Pancreas (tissue), 10 donors: Measurements from ENCODE around the gene MBTPS1. TPM values are rescaled to one million over a fixed set of nuclear protein-coding genes. Genes with fewer than 3 reads are reported as not detected.
A peak's percentile ranks its signal among the peaks of the same experiment; 100 is the strongest.

Experiments
- ATAC-seq, 4 donors: fragments of 200-7000 bp; cut with Tn5 transposase; one replicate each; pipeline versions ENCODE4 v1.8.0 to v1.9.1; 2020; ENCODE audit warnings: mild to moderate bottlenecking in 4 of 4, moderate library complexity in 4 of 4
- DNase-seq, 6 donors: peaks; one replicate each; pipeline ENCODE4 v3.0.0-alpha.2; 2020
- FAIRE-seq: peaks from 2 replicates; lab custom pipeline; 2012; peaks lifted over from hg19 to GRCh38; lab: Jason Lieb, UNC
- H3K27ac ChIP-seq, 4 donors: fragments of 200-600 bp; sonication (generic); 1 replicate in 3 of 4; 2 replicates in 1 of 4; pipeline versions ENCODE4 v1.5.0 to v1.8.0; 2020
- H3K27me3 ChIP-seq, 4 donors: fragments of 200-600 bp; one replicate each; pipeline ENCODE4 v1.8.0; 2021
- H3K36me3 ChIP-seq, 3 donors: fragments of 200-600 bp; sonication (generic) in 1 of 3; one replicate each; pipeline versions ENCODE4 v1.5.0 to v1.8.0; 2020 to 2021
- H3K4me1 ChIP-seq, 3 donors: fragments of 200-600 bp; one replicate each; pipeline ENCODE4 v1.8.0; 2021
- H3K4me3 ChIP-seq, 4 donors: fragments of 200-600 bp; sonication (generic) in 2 of 4; one replicate each; pipeline versions ENCODE4 v1.5.0 to v1.8.0; 2020 to 2021
- H3K9me3 ChIP-seq, 4 donors: fragments of 200-600 bp; one replicate each; pipeline ENCODE4 v1.8.0; 2021
- CTCF ChIP-seq, 4 donors: fragments of 200-600 bp; sonication (generic) in 3 of 4; IDR thresholded peaks; one replicate each; pipeline versions ENCODE4 v1.5.0 to v1.8.0; 2021; ENCODE audit warnings: antibody characterized with exemption in 4 of 4
- WGBS, 2 donors: extraction: QIAGEN DNeasy Blood & Tissue Kit; methylation state at CpG; one replicate each; pipeline ENCODE4 v1.1.7; 2013; 5-methylcytosine and 5-hydroxymethylcytosine counted together
- intact Hi-C, 3 donors: fragments of 100-400 bp; cut with DNase I; formaldehyde crosslinking; loops; one replicate each; pipeline versions ENCODE4 v1.11.1 to v1.14.2; 2022
- polyA plus RNA-seq, 2 donors: library from polyadenylated mRNA; stranded (reverse); fragments of 200-250 nt; gene quantifications; one replicate each; pipeline ENCODE4 v1.2.3, GENCODE V29; 2013
- total RNA-seq, 6 donors: library from RNA; stranded (reverse); fragmentation: NEBNext Ultra II Directional in 4 of 6; extraction: Animal tissue kit (Norgen Biotek cat#: 25700) in 4 of 6; gene quantifications; one replicate each; pipeline versions ENCODE4 v1.2.1 to v1.2.4, GENCODE V29; 2021 to 2023
- donor health status: healthy with polysubstance abuse.
- donor health status: DM: no; HTN: no; CAD: no; lungs with moderate emphysema.
- donor health status: DM: no; HTN: no; CAD: no.
- donor health status: control.
- donor health status: control.
- donor health status: Bipolar disorder and iron deficiency.
- donor health status: DM: yes; HTN: yes; CAD: no.
- donor health status: DM: no; HTN: no; CAD: no.
- donor health status: DM: no; HTN: no; CAD: no.
- donor health status: DM: yes; HTN: yes; CAD: no.

Gene MBTPS1
- total and polyA plus RNA-seq, 8 donors, result 32.8 to 56.8 (median 43.2) TPM

- FAIRE-seq (no peak), ATAC-seq (peak; percentile 93 to 98 (median 96)), DNase-seq (peak; percentile 81 to 90 (median 85))
- intact Hi-C loops, result loop anchor here in 1 of 3 donors (10.0 kb wide), 1 partner anchor 83 kb away; the partner anchor contains the start of gene NECAB2
- no peak overlapping the region for H3K4me3 ChIP-seq
- H3K9me3 ChIP-seq, result no peaks in the 10 kb centered on the region
- peaks cover 0 to 9% (median 0%) of the 10 kb centered on the region in 3 donors for H3K36me3 ChIP-seq
- 44 to 48% methylated on average over 7 of the region's 7 CpGs for WGBS, 2 donors
- peak in 3 of 4 donors; percentile 9 to 21 (median 12) for TF ChIP-seq CTCF (IDR thresholded peaks at IDR 0.05)
- H3K27me3 ChIP-seq, result no peaks in the 10 kb centered on the region
- peak overlapping the region in 3 of 4 donors; percentile 48 to 77 (median 62) for H3K27ac ChIP-seq
- peaks cover 9 to 12% (median 11%) of the 10 kb centered on the region in 3 donors for H3K4me1 ChIP-seq
Observed at GRCh38 chr16:84048270-84048669, 68.5 kb downstream of the MBTPS1 start.

GRCh38 chr16:84047626-84048025 lies 69.1 kb downstream of the MBTPS1 start:
- Histone ChIP-seq H3K9me3 (no peaks in the 10 kb centered on the region), H3K4me1 (peaks cover 9 to 12% (median 11%) of the 10 kb centered on the region in 3 donors), H3K27me3 (no peaks in the 10 kb centered on the region), H3K27ac (no peak overlapping the region), H3K4me3 (no peak overlapping the region), H3K36me3 (peaks cover 0 to 2% (median 0%) of the 10 kb centered on the region in 3 donors)
- TF ChIP-seq CTCF (IDR thresholded peaks at IDR 0.05), result no peak
- WGBS, 2 donors, result 86 to 98% methylated on average over 6 of the region's 6 CpGs
- ATAC-seq, result no peak
- FAIRE-seq, result no peak
- intact Hi-C loops, result loop anchor here in 1 of 3 donors (10.0 kb wide), 1 partner anchor 83 kb away; the partner anchor contains the start of gene NECAB2
- DNase-seq, result peak in 2 of 6 donors; percentile 44 to 58

- no peak for TF ChIP-seq CTCF (IDR thresholded peaks at IDR 0.05)
- ATAC-seq (no peak), DNase-seq (peak in 2 of 6 donors; percentile 22 to 30), FAIRE-seq (no peak)
- WGBS, 2 donors, result 90 to 92% methylated on average over 6 of the region's 6 CpGs
- intact Hi-C loops, result loop anchor here in 1 of 3 donors (10.0 kb wide), 1 partner anchor 82 kb away; the partner anchor contains the start of gene NECAB2
- no peak overlapping the region for H3K4me3 ChIP-seq
- H3K9me3 ChIP-seq, result no peaks in the 10 kb centered on the region
- no peaks in the 10 kb centered on the region for H3K36me3 ChIP-seq
- peaks cover 9 to 12% (median 11%) of the 10 kb centered on the region in 3 donors for H3K4me1 ChIP-seq
- H3K27me3 ChIP-seq, result no peaks in the 10 kb centered on the region
- no peak overlapping the region for H3K27ac ChIP-seq
Observed at GRCh38 chr16:84047206-84047605, 69.5 kb downstream of the MBTPS1 start.

- H3K36me3 ChIP-seq, result no peaks in the 10 kb centered on the region
- TF ChIP-seq CTCF (IDR thresholded peaks at IDR 0.05), result no peak
- no peak overlapping the region for H3K4me3 ChIP-seq
- FAIRE-seq (no peak), ATAC-seq (no peak), DNase-seq (peak in 2 of 6 donors; percentile 29 to 40)
- peaks cover 9 to 12% (median 11%) of the 10 kb centered on the region in 3 donors for H3K4me1 ChIP-seq
- no peaks in the 10 kb centered on the region for H3K9me3 ChIP-seq
- H3K27me3 ChIP-seq, result no peaks in the 10 kb centered on the region
- H3K27ac ChIP-seq, result no peak overlapping the region
- 95 to 96% methylated on average over 19 of the region's 19 CpGs for WGBS, 2 donors
- intact Hi-C loops, result loop anchor here in 1 of 3 donors (10.0 kb wide), 1 partner anchor 81 kb away; the partner anchor contains the start of gene NECAB2
Observed at GRCh38 chr16:84045818-84046470, 70.8 kb downstream of the MBTPS1 start.
